HG03196 (cell line): ENCODE data around the gene SLC25A26.
"Not testable (repeated sequence)": the region's sequence is repeated elsewhere in the genome, so short reads cannot be mapped to it uniquely, and the experiment has no call there.

ENCODE experiments used
- ATAC-seq: cut with Tn5 transposase; IDR thresholded peaks from one replicate; pipeline ENCODE4 v1.9.1; 2021; ENCODE audit not compliant: unreplicated experiment

The SLC25A26 gene

DNA sequence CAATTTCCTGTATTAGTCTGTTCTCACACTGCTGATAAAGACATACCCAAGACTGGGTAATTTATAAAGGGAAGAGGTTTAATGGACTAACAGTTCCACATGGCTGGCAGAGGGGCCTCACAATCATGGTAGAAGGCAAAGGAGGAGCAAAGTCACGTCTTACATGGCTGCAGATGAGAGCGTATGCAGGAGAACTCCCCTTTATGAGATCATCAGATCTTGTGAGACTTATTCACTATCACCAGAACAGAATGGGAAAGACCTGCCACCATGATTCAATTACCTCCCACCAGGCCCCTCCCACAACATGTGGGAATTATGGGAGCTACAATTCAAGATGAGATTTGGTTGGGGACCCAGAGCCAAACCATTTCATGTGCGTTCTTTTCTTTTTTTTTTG, 5.3 kb downstream of the SLC25A26 start:
- ATAC-seq: not testable (repeated sequence)

DNA sequence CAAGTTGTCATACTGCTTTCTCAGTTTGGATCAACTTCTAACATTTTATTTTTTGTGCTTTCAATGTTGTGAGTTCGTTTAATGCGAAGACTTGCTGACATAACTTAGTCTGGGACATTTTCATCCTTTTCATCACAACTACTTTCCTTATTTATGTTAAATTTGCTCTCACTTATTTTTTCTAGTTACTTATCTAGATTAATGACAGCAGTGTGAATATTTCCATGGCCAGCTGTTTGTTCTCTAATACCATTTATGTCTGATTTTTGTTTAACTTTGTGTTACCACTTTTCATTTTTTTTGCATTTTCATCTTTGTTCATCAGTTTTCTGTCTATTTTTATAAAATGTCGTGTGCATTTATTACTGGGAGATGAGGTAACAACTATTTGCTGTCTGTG, 6.2 kb downstream of the SLC25A26 start:
- ATAC-seq: no peak

DNA sequence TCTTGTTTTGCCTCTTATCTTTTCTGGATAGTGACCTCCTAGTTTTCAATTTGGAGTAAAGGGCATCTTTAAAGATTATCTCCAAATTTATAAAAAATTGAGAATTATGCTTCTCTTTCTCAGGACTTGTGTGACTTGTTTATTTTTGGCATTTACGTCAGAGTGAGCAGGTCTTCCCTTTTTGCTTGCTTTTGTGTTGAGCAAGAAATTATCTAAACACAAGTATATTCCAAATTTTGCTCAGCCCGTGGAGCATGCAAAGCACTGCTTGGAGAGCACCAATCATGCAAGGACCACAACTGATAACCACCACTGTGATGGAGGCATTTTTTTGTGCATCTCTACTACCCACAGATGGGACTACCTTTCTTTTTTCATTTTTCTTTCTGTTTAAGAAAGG, 7.1 kb downstream of the SLC25A26 start:
- no peak for ATAC-seq

DNA sequence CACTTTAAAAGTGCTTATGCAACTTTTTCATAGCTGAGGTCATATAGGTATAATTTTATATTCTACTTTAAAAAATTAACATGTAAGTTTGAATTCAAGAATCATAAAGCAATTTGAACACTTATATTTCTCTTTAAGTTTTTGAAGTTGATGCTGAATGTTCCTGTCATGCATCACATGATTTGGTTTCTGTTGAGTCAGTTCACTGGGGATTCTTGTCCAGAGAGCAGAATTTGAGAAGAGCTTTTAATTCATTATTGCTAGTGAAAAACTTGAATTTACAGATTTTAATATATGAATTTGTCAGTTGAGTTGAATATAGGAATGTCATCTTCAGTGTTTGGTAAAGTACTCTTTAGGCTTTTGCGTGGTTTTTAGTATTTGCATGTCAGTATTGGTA, 7.9 kb downstream of the SLC25A26 start:
- no peak for ATAC-seq

DNA sequence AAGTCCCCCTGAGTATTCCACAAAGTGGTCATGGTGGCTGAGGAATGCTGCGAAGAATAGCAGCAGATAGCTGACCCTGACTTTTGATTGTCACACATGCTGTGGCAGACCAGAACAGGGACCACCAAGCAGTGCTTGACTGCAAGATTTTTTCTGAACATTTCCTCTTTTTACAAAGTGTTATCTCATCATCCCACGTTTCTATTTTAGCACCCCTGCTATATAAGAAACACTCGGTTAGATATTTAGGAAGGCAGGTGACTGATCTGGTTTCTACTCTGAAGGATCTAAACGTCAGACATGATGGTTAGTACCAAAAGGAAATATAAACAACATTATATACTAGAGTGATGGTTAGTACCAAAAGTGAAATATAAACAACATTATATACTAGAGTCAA, 9.1 kb downstream of the SLC25A26 start:
- ATAC-seq: no peak

DNA sequence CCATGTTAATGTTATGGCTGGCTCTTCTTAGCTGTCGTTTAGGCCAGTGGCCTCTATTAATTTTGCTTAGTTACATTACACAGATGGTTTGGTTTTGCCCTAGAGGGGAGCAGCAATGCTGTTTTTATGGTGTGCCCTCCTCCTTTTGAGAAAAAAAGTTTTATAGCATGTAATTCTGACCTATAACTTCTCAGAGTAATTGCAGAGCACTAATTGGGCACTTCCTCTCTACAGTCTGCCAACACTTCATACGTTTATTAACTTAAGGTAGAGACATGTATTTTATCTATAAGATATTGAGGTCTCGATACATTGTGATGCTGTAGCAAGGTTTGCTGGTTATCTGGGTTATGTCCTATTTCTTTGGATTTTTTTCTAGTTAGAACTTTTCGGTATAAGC, 12.2 kb downstream of the SLC25A26 start:
- ATAC-seq: no peak

DNA sequence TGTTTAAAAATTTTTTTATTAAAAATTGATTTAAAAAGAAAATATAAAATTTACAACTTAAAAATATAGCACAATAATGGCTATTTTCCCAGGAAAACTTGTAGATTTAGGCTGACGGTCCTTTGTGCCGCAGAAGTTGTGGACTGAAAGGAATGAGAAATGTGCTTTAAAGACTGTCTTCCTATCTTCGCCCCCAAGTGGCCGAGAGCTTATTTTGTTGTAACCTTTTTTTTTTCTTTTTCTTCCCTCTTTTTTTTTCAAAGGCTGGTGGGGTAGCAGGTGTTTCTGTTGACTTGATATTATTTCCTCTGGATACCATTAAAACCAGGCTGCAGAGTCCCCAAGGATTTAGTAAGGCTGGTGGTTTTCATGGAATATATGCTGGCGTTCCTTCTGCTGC, 15.5 kb downstream of the SLC25A26 start:
- no peak for ATAC-seq

DNA sequence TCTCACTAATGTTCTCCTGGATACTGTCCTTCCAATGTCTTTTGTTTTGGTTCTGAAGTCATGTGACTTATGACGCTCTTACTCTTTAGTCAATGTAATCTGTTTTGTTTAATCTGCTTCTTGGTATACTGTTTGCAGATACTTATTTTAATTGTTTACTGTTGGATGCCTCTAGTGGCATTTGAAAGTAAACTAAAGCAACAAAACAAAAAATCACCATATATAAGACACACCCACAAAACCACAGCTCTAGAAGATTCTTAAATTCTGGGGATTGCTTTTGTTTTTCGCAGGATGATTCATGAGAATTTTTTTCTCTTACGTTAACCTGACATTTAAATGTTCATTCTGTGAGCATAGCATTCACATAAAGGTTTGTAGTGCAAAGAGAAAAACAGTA, 16.8 kb downstream of the SLC25A26 start:
- no peak for ATAC-seq

DNA sequence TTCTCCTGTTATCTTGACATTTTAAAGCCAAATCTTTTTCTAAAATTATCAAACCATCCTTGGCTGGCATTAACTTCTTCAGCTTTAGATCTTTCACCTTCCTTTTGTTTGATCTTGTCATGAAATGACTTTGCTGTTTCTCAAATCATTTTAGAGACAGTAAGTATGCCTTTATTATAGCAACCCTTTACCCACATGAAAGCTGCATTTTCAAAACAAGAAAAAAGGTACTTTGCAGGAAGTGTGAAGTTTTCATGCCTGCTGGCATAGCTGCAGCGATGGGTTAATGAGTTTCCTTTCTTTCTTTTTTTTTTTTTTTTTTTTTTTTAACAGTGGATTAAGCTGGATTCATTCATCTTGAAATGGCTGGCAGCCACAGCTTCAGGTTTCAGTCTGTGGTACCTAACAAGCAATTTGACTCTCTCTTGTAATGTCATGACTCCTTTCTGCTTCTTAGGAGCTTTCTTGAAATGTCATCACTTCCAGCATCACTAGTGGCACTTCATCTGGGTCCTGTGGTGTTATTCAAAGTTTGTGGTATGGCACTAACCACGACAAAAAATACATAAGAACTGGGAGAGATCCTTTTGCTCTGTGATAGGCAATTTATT, 18.8 kb downstream of the SLC25A26 start:
- no peak for ATAC-seq

DNA sequence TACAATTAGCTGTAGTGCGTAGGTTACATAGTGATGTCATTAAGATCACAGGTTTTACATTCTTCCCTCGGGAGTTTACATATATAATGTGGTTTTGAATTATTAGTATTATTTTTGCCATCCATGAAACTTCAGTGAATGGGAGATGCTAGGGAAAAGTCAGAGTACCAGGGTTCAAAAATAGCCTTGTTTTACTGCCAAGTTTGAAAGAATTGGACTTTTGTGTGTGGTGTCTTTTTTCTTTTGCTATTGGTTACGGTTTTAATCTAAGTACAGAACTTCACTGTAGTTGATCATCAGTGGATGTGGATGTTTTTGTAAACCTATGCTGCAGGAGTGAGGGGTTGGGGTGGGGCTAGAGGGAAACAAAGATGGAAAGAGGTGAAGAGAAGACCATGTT, 20.7 kb downstream of the SLC25A26 start:
- no peak for ATAC-seq

DNA sequence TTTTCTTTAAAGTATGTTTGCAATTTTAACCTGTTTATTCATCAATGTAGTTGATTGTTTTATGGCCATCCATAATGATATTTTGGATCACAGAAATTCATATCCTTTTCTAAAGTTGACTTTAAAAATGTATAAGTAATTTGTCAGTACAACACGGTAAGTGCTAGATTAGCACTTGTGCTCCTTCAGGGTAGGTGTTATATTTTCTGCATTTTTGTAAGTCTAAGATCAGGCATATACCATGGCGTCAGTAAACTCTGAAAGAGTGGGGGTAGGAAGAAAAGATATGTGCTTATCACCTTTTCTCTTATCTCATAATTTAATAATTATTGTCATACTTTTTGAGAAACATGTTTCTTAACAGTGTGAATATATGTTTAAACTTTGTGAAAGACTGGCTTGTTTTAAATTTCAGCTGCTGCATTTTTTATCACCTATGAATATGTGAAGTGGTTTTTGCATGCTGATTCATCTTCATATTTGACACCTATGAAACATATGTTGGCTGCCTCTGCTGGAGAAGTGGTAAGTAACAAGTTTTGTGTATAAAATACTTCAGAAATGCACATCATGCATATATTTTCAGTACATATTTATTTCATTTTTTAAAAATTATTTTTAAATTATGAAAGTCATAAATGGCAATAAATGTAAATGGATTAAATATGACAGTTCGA, 22.1 kb downstream of the SLC25A26 start:
- ATAC-seq: no peak

DNA sequence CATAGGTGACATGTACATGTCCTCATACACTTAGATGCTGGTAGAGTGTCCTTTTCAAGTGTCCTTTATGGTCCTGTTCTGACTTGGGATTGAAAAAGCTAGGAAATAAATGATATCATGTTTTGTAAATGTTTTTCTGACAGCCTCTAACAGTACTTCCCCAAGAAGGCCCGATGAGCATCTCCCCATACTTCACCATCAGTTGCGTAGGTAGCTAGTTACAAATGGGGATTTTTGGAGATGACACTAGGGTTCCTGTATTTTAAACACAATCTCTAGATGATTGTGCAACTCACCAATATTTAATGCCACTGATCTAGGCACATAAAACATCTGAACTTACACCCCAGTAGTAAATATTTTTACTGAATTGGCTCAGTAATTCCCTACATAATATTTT, 27.8 kb downstream of the SLC25A26 start:
- no peak for ATAC-seq

DNA sequence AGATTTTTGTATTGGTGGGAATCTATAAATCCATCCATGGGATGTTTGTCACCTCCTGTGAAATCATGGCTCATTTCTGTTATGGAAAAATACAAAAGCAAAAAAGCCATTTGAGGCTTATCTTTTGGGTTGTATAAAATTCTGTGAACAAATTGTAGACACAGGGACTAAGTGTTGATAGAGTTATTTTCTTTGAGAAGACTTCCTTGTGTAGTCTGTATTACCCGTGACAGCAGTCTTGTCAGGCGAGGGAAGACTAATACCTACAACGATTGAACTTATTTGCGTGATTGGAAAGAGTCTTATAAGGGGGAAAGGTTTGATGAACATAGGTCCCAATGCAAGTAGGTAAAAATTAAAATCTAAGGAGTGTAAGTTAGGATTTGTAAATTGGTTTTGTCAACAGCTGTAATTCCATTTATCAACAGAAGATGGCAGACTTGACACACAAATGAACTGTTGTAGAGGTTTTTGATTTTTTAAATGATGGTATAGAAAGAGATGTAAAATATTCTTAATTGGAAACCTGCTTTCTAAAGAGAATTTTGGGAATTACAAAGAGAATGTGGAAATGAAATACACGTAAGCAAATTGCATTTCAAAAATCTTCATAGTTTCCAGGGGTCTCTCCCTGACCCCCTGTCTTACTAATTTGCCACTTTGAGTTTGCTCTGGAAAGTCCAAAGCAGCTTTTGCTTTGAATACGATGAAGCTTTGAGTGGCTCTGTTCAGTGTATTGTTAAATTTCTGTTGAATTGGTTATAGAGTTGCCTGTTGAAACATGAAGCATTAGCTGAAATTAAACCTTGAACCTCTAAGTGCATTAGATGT, 33.2 kb downstream of the SLC25A26 start:
- ATAC-seq: no peak

DNA sequence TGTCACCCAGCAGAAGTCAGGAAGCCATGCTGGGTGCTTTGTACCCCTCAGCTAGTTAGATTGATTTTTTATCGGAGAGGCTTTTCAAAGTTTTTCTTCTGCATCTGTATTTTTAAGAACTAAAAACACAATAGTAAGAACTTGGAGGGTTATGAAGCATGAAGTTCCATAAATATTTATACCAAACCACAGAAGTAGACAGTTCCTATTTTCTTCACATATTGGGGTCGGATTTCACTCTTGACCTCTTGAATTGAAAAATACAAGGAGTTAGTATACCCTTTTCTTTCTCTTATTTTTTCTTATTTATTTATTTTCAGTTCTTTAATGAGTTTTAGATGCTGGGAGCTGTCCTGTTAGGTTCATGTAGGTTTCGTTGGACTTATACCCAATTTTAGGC, 35.1 kb downstream of the SLC25A26 start:
- no peak for ATAC-seq

DNA sequence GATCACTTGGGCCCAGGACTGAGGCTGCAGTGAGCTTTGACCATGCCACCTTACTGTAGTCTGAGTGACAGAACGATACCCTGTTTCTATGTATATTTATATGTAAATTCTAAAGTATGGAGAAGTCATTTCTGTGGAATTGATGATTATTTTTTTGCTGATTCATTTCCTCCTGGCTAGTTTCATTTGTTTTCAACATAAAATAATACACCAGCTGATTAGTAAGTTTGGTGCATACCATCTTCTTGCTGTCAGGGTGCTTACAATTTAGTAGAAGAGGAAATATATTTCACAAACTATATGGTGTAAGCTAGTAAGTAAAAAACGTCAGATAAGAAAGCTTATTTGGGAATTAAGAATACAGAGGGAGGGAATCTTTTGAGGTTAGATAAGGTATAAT, 36.0 kb downstream of the SLC25A26 start:
- no peak for ATAC-seq

DNA sequence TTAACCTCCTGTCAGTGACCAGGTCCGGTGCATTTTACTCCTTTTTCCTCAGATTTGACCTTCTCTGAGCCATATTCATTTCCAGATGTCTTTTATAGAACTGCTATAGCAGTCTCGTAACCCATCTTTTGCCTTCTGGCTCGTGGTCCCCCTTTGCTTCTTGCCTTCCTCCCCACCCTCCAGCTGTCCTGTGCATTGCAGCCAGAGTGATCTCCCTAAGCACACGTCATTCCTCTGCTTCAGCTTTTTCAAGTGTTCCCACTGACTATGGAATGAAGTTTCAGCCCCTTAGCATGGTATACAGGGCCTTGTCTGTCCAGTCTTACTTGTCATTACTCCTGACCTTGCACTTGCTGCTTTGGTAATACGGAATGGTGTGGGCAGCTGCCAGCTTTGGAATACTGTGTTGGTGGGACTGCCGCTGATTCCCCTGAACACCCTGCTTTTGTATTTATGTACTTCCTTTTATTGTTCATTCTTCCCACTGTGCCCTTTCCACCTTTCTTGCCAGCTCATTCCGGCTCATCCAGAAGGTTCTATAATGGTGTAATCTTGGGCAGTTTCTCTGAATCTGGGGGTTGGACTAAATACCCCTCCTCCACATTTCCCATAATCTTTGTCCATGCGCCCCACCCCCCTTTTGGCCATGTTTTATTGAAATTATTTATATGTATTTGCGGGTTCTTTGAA, 38.9 kb downstream of the SLC25A26 start:
- ATAC-seq: no peak

DNA sequence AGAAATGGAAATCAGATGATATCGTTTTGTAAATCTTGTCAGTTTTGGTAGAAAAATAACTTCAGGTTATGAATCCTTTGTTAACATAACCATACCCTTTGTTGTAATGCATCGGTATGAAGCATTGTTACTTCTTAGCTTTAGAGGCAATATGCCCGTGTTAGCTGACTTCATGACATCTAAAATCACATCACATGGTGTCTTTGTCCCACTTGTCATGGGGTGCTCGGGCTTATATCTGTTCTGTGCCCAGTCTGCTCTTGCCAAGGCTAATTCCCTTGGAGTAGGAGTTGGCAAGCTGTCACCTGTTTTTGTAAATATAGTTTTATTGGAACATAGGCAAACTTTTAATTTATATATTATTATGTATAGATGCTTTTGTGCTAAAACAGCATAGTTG, 39.6 kb downstream of the SLC25A26 start:
- ATAC-seq: no peak

DNA sequence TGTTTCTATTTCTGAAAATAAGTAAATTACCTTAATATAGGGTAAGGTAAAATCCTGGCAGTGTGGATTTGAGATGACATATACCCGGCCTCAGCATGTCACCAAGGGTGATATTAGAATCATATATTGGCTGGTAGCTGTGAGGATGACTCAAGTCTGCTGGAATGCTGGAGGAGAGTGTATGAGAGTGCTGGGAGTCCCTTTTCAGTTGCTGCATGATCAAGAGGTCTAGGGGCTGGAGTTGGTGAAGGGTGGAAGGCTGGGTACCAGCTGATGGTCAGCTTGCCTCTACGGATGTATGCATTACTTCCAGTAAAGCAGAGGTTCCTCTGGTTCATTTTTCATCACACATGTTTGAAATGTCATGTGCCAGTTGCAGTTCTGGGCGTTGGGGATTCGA, 40.6 kb downstream of the SLC25A26 start:
- no peak for ATAC-seq

DNA sequence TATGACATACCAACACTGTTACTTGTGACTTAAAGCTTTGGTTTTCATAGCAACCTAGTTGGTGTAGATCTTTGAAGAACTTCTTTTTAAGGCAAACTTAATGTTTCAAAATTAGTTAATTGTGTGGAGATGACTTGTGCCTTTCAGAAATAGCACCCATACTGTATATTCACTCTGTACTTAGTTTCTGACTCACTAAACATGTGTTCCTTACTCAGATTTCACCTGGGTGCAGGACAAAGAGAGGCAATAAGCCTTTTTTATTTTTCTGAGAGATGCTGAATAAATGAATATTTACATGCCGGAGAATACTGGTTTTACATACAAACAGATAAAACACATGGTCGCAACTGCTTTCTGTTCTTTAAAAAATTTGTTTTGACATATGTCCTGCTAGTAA, 44.8 kb downstream of the SLC25A26 start:
- ATAC-seq: no peak

DNA sequence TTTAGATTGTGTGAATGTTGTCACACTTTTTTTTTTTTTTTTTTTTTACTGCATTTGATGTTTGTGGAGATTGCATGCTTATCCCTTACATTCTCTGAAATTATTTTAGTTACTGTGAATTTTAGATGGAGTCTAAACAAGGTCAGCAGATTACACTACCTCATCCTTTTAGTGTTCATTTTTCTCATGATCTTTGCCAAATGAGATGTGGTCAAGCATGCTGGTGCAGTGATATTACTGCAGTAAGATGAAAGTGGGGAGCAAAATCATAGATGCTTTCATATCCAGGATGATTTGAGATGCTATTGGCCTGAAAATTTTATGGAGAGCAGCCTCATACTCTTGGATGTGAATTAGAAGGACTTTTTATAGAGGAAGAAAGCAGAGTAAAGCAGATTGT, 45.8 kb downstream of the SLC25A26 start:
- no peak for ATAC-seq

DNA sequence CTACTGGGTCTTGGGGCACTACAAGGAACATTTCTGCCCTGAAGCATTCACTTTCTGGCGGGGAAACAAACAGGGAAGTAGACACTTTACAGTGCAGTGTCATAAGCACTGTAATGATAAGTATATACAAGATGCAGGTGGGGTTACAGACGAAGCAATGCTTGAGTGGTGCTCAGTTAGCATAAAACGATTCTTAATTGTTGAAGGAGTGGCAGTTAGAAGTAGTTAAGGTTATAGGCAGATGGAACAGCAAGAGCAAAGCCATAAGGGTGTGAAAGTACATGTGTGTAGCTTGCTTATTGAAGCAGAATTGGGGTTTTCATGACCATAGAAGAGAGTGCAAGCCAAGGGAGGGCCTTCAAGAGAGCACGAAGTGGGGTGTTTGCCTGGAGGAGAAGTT, 46.2 kb downstream of the SLC25A26 start:
- ATAC-seq: no peak

DNA sequence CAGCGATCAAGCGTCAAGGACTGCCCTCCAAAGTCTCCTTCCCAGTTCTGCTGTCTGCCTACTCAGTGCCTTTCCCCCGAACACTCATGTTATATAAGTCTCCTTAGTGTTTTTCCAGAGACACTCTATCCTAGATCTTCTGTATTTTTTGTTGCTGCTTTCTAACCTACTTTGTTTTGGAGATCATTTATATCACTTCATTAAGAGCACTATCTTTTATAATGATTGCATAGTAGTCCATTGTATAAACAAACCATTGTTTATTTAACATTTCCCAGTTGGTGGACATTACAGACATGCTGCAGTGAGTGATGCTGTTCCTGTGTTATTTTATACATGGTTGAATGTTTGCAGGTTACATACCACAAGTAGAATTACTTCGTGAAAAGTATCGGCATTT, 47.1 kb downstream of the SLC25A26 start:
- no peak for ATAC-seq
